Lung microvascular endothelial cell (primary cell): ENCODE data around the gene ISCU. TPM values are rescaled to one million over a fixed set of nuclear protein-coding genes. Genes with fewer than 3 reads are reported as not detected.

Experiments
- DNase-seq, 2 donors: peaks; one replicate each; pipeline versions ENCODE4 v3.0.0 to v3.0.0-alpha.2; 2010; ENCODE audit warnings: low read depth in 2 of 2
- total RNA-seq: library from RNA; depleted of rRNA; stranded (reverse); fragments of >200 nt; gene quantifications from 2 replicates; pipeline ENCODE4 v1.2.1, GENCODE V29; 2014

The ISCU gene
- total RNA-seq = 66.3 and 77.0 TPM in 2 replicates

- peak; percentile 98 for DNase-seq
Observed at GRCh38 chr12:108562348-108563135, at the start of gene ISCU. Gene ISCU (plus strand): TSS chr12:108562596. CDS start chr12:108562623, 27 bp downstream.

- no peak for DNase-seq
Observed at GRCh38 chr12:108514468-108514972, 47.9 kb upstream of the ISCU start.

- peak; percentile 98 to 99 for DNase-seq
Observed at GRCh38 chr12:108514973-108515814, 47.2 kb upstream of the ISCU start, which contains the start of gene FICD. Gene FICD (plus strand): TSS chr12:108515277. CDS start chr12:108516973, 1,696 bp downstream.

- DNase-seq = peak in 1 of 2 donors; percentile 15
Observed at GRCh38 chr12:108515916-108516315, 46.5 kb upstream of the ISCU start.

- DNase-seq = peak in 1 of 2 donors; percentile 14
Observed at GRCh38 chr12:108516511-108517275, 45.7 kb upstream of the ISCU start.

- DNase-seq = no peak
Observed at GRCh38 chr12:108517288-108518100, 44.9 kb upstream of the ISCU start.

- no peak for DNase-seq
Observed at GRCh38 chr12:108518101-108518715, 44.2 kb upstream of the ISCU start.

- no peak for DNase-seq
Observed at GRCh38 chr12:108518716-108519496, 43.5 kb upstream of the ISCU start.

GRCh38 chr12:108519558-108519957 is 42.8 kb upstream of the ISCU start:
- no peak for DNase-seq

- DNase-seq = no peak
Observed at GRCh38 chr12:108523365-108523764, 39.0 kb upstream of the ISCU start.

- DNase-seq = peak in 1 of 2 donors; percentile 79
Observed at GRCh38 chr12:108525681-108526080, 36.7 kb upstream of the ISCU start.

GRCh38 chr12:108526482-108527165 is 35.8 kb upstream of the ISCU start:
- DNase-seq = no peak

- no peak for DNase-seq
Observed at GRCh38 chr12:108527166-108527496, 35.3 kb upstream of the ISCU start.

- no peak for DNase-seq
Observed at GRCh38 chr12:108530161-108530560, 32.2 kb upstream of the ISCU start.

GRCh38 chr12:108531929-108532848 is 30.2 kb upstream of the ISCU start:
- no peak for DNase-seq

- no peak for DNase-seq
Observed at GRCh38 chr12:108538146-108538545, 24.2 kb upstream of the ISCU start.

GRCh38 chr12:108538616-108539195 is 23.7 kb upstream of the ISCU start:
- DNase-seq = no peak
